Subcutaneous adipose tissue (tissue), 4 donors: ENCODE results near the gene RSBN1. TPM values are rescaled to one million over a fixed set of nuclear protein-coding genes. Genes with fewer than 3 reads are reported as not detected.

ENCODE experiments used
- CTCF ChIP-seq: fragments of 450-650 bp; IDR thresholded peaks from one replicate; pipeline ENCODE4 v1.5.1; 2016; ENCODE audit warnings: low read depth, mild to moderate bottlenecking, control low read depth, antibody characterized with exemption, moderate library complexity
- total RNA-seq, 4 donors: library from RNA; depleted of rRNA; stranded (reverse); fragments of >200 nt; gene quantifications; one replicate each; pipeline ENCODE4 v1.1.0, GENCODE V29; 2016

RSBN1 gene
- total RNA-seq, 4 donors from 2014 or later, result 19.8 to 29.3 (median 21.4) TPM

DNA sequence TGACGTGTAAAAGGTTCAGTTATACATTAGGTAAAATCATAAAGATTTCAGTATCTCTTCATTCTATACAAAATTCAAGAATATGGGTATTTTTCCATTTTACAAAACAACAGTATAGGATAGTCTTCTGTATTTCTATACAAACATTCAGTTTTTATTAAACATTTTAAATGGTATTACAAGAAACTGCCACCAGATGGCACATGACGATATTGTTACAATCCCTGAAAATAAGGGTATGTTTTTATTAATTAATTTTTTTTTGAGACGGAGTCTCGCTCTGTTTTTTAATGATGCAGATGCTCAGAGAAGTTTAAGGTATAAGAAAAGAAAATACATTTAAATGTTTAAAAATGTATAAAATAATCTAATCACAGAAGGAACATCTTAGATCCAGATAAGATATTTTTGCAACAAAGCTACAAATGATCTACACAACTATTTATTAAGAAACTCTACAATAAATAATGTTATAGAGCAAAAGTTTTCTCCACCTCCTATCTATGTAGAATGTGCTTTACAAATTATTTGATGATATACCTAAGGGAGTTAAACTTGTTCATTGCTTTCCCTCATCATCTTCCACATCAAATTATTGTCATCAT is 23.5 kb upstream of the RSBN1 start:
- no peak for TF ChIP-seq CTCF

- TF ChIP-seq CTCF, result no peak
Measured at GRCh38 chr1:113834716-113835115, 22.4 kb upstream of the RSBN1 start.

DNA sequence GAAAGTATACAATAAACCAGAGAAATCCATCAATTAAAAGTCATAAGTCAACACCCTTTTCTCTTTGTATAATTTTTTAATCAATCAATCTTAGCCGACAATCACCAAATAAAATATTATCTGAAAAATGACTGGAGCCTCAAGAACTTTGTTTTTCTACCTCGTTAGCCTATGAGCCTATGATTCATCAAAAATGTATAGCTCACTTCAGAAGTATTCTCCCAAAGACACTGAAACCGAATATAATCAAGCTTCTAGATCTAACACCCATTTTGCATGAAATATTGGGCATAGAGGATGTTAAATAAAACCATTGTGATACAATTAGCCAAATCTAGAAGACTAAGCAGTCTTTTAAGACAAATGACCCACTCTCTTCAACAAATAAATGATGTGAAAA is 17.8 kb upstream of the RSBN1 start:
- no peak for TF ChIP-seq CTCF

DNA sequence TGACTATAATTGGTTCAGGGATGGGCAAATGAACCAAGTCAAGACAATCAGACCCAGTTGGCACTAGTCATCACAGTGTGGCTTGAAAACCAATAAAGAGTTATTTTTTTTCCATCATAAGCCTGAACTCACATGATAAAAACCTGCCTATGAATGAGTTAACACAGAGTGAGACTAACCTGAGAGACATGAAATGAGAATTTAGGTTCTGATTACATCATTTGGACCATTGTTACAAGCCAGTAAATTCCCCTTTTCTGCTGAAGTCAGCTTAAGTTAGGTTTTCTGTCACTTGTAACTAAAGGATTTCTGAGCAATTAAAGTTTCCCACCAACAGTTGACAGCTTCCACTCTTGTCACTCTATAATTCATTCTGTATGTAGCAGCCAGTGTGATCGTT is 9.6 kb upstream of the RSBN1 start:
- TF ChIP-seq CTCF, result no peak

- no peak for TF ChIP-seq CTCF
Measured at GRCh38 chr1:113818578-113818977, 6.3 kb upstream of the RSBN1 start.

- TF ChIP-seq CTCF, result no peak
Measured at GRCh38 chr1:113813218-113813617, 942 bp upstream of the RSBN1 start.

GRCh38 chr1:113812661-113813135 is 422 bp upstream of the RSBN1 start:
- no peak for TF ChIP-seq CTCF
